A673 (cell line): ENCODE data around the gene MUSK.

Experiments used
- CTCF ChIP-seq: fragments of 300-800, 200-600 bp; sonication (generic); conservative IDR thresholded peaks from 2 replicates; pipeline ENCODE4 v1.5.1; 2017; ENCODE audit warnings: low read depth, mild to moderate bottlenecking, antibody characterized with exemption, low read length, moderate library complexity, mixed read lengths
- EZH2 ChIP-seq: fragments of 200-600 bp; sonication (generic); IDR thresholded peaks from 2 replicates; pipeline ENCODE4 v1.6.1; 2017; ENCODE audit warnings: borderline replicate concordance, low read depth, mild to moderate bottlenecking, mixed read lengths, antibody characterized with exemption, low read length; ENCODE audit not compliant: poor library complexity, severe bottlenecking

- TF ChIP-seq CTCF (no peak), EZH2 (no peak)
These were observed 130.8 kb downstream of the MUSK start for GRCh38 chr9:110799396-110799795.
